Measurements from ENCODE around the gene PEDS1. TPM values are rescaled to one million over a fixed set of nuclear protein-coding genes. Genes with fewer than 3 reads are reported as not detected.

PEDS1 gene
- total RNA-seq, 2 donors from 2014 or later, result 34.5 to 54.8 TPM

DNA sequence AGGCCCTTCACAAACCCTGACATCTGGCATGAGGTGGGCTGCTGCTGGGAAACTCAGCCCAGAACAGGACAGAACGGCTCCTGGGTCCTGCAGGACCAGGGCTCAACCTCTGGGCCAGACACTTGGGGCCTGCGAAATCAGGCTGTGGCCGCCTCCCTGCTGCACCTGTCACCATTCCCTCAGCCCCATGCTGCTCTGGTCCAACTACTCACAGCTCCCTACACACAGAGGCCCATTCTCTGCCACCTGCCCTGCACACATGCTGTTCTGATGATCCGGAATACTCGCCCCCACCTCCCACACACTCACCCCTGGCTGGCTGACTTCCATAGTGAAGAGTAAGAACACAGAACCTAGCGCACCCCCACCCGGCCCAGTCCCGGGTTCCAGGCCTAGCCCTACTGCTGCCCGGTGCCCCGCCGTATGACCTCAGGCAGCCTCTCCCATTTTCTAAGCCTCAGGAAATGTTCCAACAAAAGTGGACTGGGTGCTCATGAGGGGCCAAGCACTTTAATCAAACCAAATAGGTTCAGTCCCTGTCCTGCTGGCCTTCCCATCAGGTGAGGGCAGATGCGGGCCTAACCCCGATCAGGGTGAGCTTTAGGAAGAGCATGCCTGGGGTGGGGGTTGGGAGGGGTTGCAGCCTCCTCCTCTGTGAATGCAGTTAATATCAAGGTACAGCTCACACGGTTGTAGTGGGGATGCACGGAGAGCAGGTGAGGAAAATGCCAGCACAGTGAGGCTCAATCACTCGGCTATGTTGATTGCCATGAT lies 3.9 kb downstream of the PEDS1 start:
- 68% methylated on average over 15 of the region's 16 CpGs for WGBS
- Histone ChIP-seq H3K4me1 (replicated peaks) (peaks cover 34% of the 10 kb centered on the region), H3K36me3 (no peaks in the 10 kb centered on the region), H3K27ac (peak overlapping the region; percentile 88 to 90), H3K9me3 (no peaks in the 10 kb centered on the region), H3K27me3 (replicated peaks; ENCODE audit: insufficient read depth) (no peaks in the 10 kb centered on the region), H3K4me3 (no peak overlapping the region)
- intact Hi-C loops (cut with DNase I), result no loop called here
- DNase-seq (ENCODE audit: low spot score), result no peak
- TF ChIP-seq POLR2A (IDR thresholded peaks at IDR 0.05) (no peak), CTCF (IDR thresholded peaks at IDR 0.05) (no peak), POLR2AphosphoS5 (IDR thresholded peaks at IDR 0.05) (no peak)

- H3K9me3 ChIP-seq, result no peaks in the 10 kb centered on the region
- DNase-seq (ENCODE audit: low spot score), result peak; percentile 66
- H3K4me3 ChIP-seq, result peak overlapping the region in 1 of 2 donors; percentile 2
- WGBS, result 37% methylated on average over 17 of the region's 17 CpGs
- no peaks in the 10 kb centered on the region for H3K27me3 ChIP-seq (replicated peaks; ENCODE audit: insufficient read depth)
- no peak for TF ChIP-seq CTCF (IDR thresholded peaks at IDR 0.05)
- TF ChIP-seq POLR2AphosphoS5 (IDR thresholded peaks at IDR 0.05), result peak; percentile 70
- TF ChIP-seq POLR2A (IDR thresholded peaks at IDR 0.05), result peak; percentile 38
- H3K4me1 ChIP-seq (replicated peaks), result peaks cover 42% of the 10 kb centered on the region
- peak overlapping the region; percentile 73 to 77 for H3K27ac ChIP-seq
- intact Hi-C loops (cut with DNase I), result no loop called here
- no peaks in the 10 kb centered on the region for H3K36me3 ChIP-seq
These were observed 6.5 kb downstream of the PEDS1 start for GRCh38 chr20:50146732-50147662.

GRCh38 chr20:50146214-50146613 lies 7.3 kb downstream of the PEDS1 start:
- H3K4me1 ChIP-seq (replicated peaks), result peaks cover 48% of the 10 kb centered on the region
- no peak overlapping the region for H3K4me3 ChIP-seq
- TF ChIP-seq POLR2AphosphoS5 (IDR thresholded peaks at IDR 0.05) (no peak), CTCF (IDR thresholded peaks at IDR 0.05) (no peak), POLR2A (IDR thresholded peaks at IDR 0.05) (no peak)
- no peaks in the 10 kb centered on the region for H3K36me3 ChIP-seq
- 88% methylated on average over 6 of the region's 6 CpGs for WGBS
- DNase-seq (ENCODE audit: low spot score), result no peak
- intact Hi-C loops (cut with DNase I), result no loop called here
- no peaks in the 10 kb centered on the region for H3K27me3 ChIP-seq (replicated peaks; ENCODE audit: insufficient read depth)
- no peaks in the 10 kb centered on the region for H3K9me3 ChIP-seq
- peak overlapping the region; percentile 73 to 77 for H3K27ac ChIP-seq

- Histone ChIP-seq H3K4me1 (replicated peaks) (peaks cover 43% of the 10 kb centered on the region), H3K36me3 (no peaks in the 10 kb centered on the region), H3K27ac (peak overlapping the region in 1 of 2 donors; percentile 77), H3K27me3 (replicated peaks; ENCODE audit: insufficient read depth) (no peaks in the 10 kb centered on the region), H3K9me3 (no peaks in the 10 kb centered on the region), H3K4me3 (no peak overlapping the region)
- TF ChIP-seq POLR2AphosphoS5 (IDR thresholded peaks at IDR 0.05) (no peak), POLR2A (IDR thresholded peaks at IDR 0.05) (no peak), CTCF (IDR thresholded peaks at IDR 0.05) (no peak)
- intact Hi-C loops (cut with DNase I), result no loop called here
- DNase-seq (ENCODE audit: low spot score), result no peak
- 86% methylated on average over 6 of the region's 6 CpGs for WGBS
These were observed 8.0 kb downstream of the PEDS1 start for GRCh38 chr20:50145566-50145965.
